Activated B cell treated with CpG ODN at 0.5 μM for 24 hours (primary cell): ENCODE data around the gene ADAMTSL1. TPM values are rescaled to one million over a fixed set of nuclear protein-coding genes. Genes with fewer than 3 reads are reported as not detected.

Source experiments
- ATAC-seq: fragments of 200-7000 bp; cut with Tn5 transposase; one replicate; pipeline ENCODE4 v1.10.0; 2021; ENCODE audit warnings: low read depth, mild to moderate bottlenecking, moderate library complexity
- CTCF ChIA-PET: fragments of 350-600 bp; sonication (Branson Sonifier 250); formaldehyde crosslinking; loops from one replicate; lab custom pipeline; 2021; ENCODE audit warnings: antibody characterized with exemption; lab: Charles Lee
- POLR2A ChIA-PET: fragments of 350-600 bp; sonication (Branson Sonifier 250); formaldehyde crosslinking; loops from one replicate; lab custom pipeline; 2021; ENCODE audit warnings: antibody characterized with exemption; lab: Charles Lee
- DNase-seq: peaks from one replicate; pipeline ENCODE4 v3.0.0; 2022
- H3K27ac Mint-ChIP-seq: one replicate; pipeline ENCODE4 v1.8.0; 2020; ENCODE audit warnings: mixed read lengths
- H3K27me3 Mint-ChIP-seq: one replicate; pipeline ENCODE4 v1.8.0; 2021; ENCODE audit warnings: mixed read lengths
- H3K36me3 Mint-ChIP-seq: one replicate; pipeline ENCODE4 v1.8.0; 2021; ENCODE audit warnings: low read depth, mixed read lengths
- H3K4me1 Mint-ChIP-seq: one replicate; pipeline ENCODE4 v1.8.0; 2021; ENCODE audit warnings: mixed read lengths
- H3K4me3 Mint-ChIP-seq: one replicate; pipeline ENCODE4 v1.8.0; 2020; ENCODE audit warnings: mild to moderate bottlenecking, mixed read lengths
- H3K9me3 Mint-ChIP-seq: one replicate; pipeline ENCODE4 v1.8.0; 2020; ENCODE audit warnings: mixed read lengths
- CTCF ChIP-seq: fragments of 200-600 bp; IDR thresholded peaks from one replicate; pipeline ENCODE4 v1.8.0; 2022; ENCODE audit warnings: antibody characterized with exemption, mild to moderate bottlenecking
- intact Hi-C: fragments of 100-400 bp; cut with micrococcal nuclease; formaldehyde crosslinking; loops from one replicate; pipeline ENCODE4 v1.15.1; 2024
- total RNA-seq: library from RNA; stranded (reverse); gene quantifications from 2 replicates; pipeline ENCODE4 v1.2.3, GENCODE V29; 2022

Gene ADAMTSL1
- total RNA-seq, 1 donor from 2014 or later: not detected

- Mint-ChIP-seq H3K4me1 (no peaks in the 10 kb centered on the region), H3K4me3 (no peak overlapping the region), H3K27ac (no peak overlapping the region), H3K36me3 (no peaks in the 10 kb centered on the region), H3K27me3 (no peaks in the 10 kb centered on the region), H3K9me3 (peaks cover 17% of the 10 kb centered on the region)
- POLR2A ChIA-PET: no interaction called here
- intact Hi-C loops: no loop called here
- ATAC-seq (no peak), DNase-seq (no peak)
- CTCF ChIA-PET: no interaction called here
- TF ChIP-seq CTCF: no peak
These were observed 225.0 kb downstream of the ADAMTSL1 start for GRCh38 chr9:18698992-18699391.

GRCh38 chr9:18699764-18700163, 225.8 kb downstream of the ADAMTSL1 start:
- H3K27ac Mint-ChIP-seq: no peak overlapping the region
- no peak overlapping the region for H3K4me3 Mint-ChIP-seq
- POLR2A ChIA-PET: no interaction called here

GRCh38 chr9:18700714-18701113, 226.8 kb downstream of the ADAMTSL1 start:
- no peaks in the 10 kb centered on the region for H3K27me3 Mint-ChIP-seq

More at GRCh38 chr9:18699764-18700163, 225.8 kb downstream of the ADAMTSL1 start:
- intact Hi-C loops: no loop called here
- Mint-ChIP-seq H3K4me1 (no peaks in the 10 kb centered on the region), H3K27me3 (no peaks in the 10 kb centered on the region), H3K36me3 (no peaks in the 10 kb centered on the region), H3K9me3 (peaks cover 14% of the 10 kb centered on the region)
- DNase-seq (no peak), ATAC-seq (no peak)
- no peak for TF ChIP-seq CTCF
- CTCF ChIA-PET: no interaction called here

GRCh38 chr9:18703151-18703900, 229.4 kb downstream of the ADAMTSL1 start:
- H3K27ac Mint-ChIP-seq: no peak overlapping the region
- H3K36me3 Mint-ChIP-seq: no peaks in the 10 kb centered on the region
- intact Hi-C loops: no loop called here
- H3K9me3 Mint-ChIP-seq: peaks cover 5% of the 10 kb centered on the region
- no peak overlapping the region for H3K4me3 Mint-ChIP-seq
- no peaks in the 10 kb centered on the region for H3K4me1 Mint-ChIP-seq
- POLR2A ChIA-PET: no interaction called here
- DNase-seq (no peak), ATAC-seq (no peak)
- TF ChIP-seq CTCF: no peak
- no peaks in the 10 kb centered on the region for H3K27me3 Mint-ChIP-seq
- CTCF ChIA-PET: no interaction called here

More at GRCh38 chr9:18700714-18701113, 226.8 kb downstream of the ADAMTSL1 start:
- POLR2A ChIA-PET: no interaction called here
- Mint-ChIP-seq H3K4me3 (no peak overlapping the region), H3K9me3 (peaks cover 9% of the 10 kb centered on the region), H3K36me3 (no peaks in the 10 kb centered on the region), H3K4me1 (no peaks in the 10 kb centered on the region), H3K27ac (no peak overlapping the region)
- ATAC-seq (no peak), DNase-seq (no peak)
- no peak for TF ChIP-seq CTCF
- intact Hi-C loops: no loop called here
- CTCF ChIA-PET: no interaction called here

GRCh38 chr9:18703901-18704379, 230.0 kb downstream of the ADAMTSL1 start:
- ATAC-seq (no peak), DNase-seq (no peak)
- ChIA-PET POLR2A (no interaction called here), CTCF (no interaction called here)
- no peaks in the 10 kb centered on the region for H3K4me1 Mint-ChIP-seq
- H3K27ac Mint-ChIP-seq: no peak overlapping the region
- H3K27me3 Mint-ChIP-seq: no peaks in the 10 kb centered on the region
- intact Hi-C loops: no loop called here
- peaks cover 5% of the 10 kb centered on the region for H3K9me3 Mint-ChIP-seq
- no peak overlapping the region for H3K4me3 Mint-ChIP-seq
- no peak for TF ChIP-seq CTCF
- H3K36me3 Mint-ChIP-seq: no peaks in the 10 kb centered on the region
